SK-N-SH treated with all-trans-retinoic acid at 6 μM for 48 hours (cell line): ENCODE measurements around the gene FOXF1.

Source experiments
- ATAC-seq: fragments of 200-7000 bp; cut with Tn5 transposase; 3 replicates; pipeline ENCODE4 v1.9.1; 2020; ENCODE audit warnings: mild to moderate bottlenecking, moderate library complexity
- ARNTL ChIP-seq: fragments of 450-650 bp; formaldehyde crosslinking; IDR thresholded peaks from 2 replicates; pipeline ENCODE4 v1.5.0; 2020; ENCODE audit warnings: low read depth, mild to moderate bottlenecking, moderate library complexity, borderline replicate concordance
- BACH2 ChIP-seq: fragments of 250-450 bp; sonication (Bioruptor Pico); IDR thresholded peaks from 2 replicates; pipeline ENCODE4 v1.9.0; 2021; ENCODE audit warnings: mild to moderate bottlenecking, borderline replicate concordance
- ESRRG ChIP-seq: fragments of 250-450 bp; sonication (Bioruptor Pico); IDR thresholded peaks from 2 replicates; pipeline ENCODE4 v1.6.1; 2021; ENCODE audit warnings: mild to moderate bottlenecking
- ISL1 ChIP-seq: fragments of 250-450 bp; sonication (Bioruptor Pico); IDR thresholded peaks from 2 replicates; pipeline ENCODE4 v2.1.2; 2022; ENCODE audit warnings: mild to moderate bottlenecking, moderate library complexity
- OSR1 ChIP-seq: fragments of 250-450 bp; sonication (Bioruptor Pico); IDR thresholded peaks from 2 replicates; pipeline ENCODE4 v1.8.0; 2022; ENCODE audit warnings: moderate library complexity, mild to moderate bottlenecking, inconsistent platforms
- RARB ChIP-seq: fragments of 250-450 bp; sonication (Bioruptor Pico); IDR thresholded peaks from 2 replicates; pipeline ENCODE4 v1.8.0; 2021; ENCODE audit warnings: mild to moderate bottlenecking, moderate library complexity
- SNAI2 ChIP-seq: fragments of 250-450 bp; sonication (Bioruptor Pico); IDR thresholded peaks from 2 replicates; pipeline ENCODE4 v1.5.0; 2020; ENCODE audit warnings: mild to moderate bottlenecking, moderate library complexity
- TCF4 ChIP-seq: fragments of 250-450 bp; sonication (Bioruptor Pico); IDR thresholded peaks from 2 replicates; pipeline ENCODE4 v1.8.0; 2021; ENCODE audit warnings: mild to moderate bottlenecking, moderate library complexity, borderline replicate concordance
- TOX ChIP-seq: fragments of 250-450 bp; sonication (Bioruptor Pico); IDR thresholded peaks from 2 replicates; pipeline ENCODE4 v1.8.0; 2021; ENCODE audit warnings: mild to moderate bottlenecking, moderate library complexity, borderline replicate concordance
- ZC3H10 ChIP-seq: fragments of 250-450 bp; sonication (Bioruptor Pico); IDR thresholded peaks from 2 replicates; pipeline ENCODE4 v1.5.1; 2021; ENCODE audit warnings: mild to moderate bottlenecking, moderate library complexity
- ZFP3 ChIP-seq: fragments of 250-450 bp; sonication (Bioruptor Pico); IDR thresholded peaks from 2 replicates; pipeline ENCODE4 v1.5.0; 2020; ENCODE audit warnings: mild to moderate bottlenecking, moderate library complexity
- ZFP30 ChIP-seq: fragments of 450-650 bp; formaldehyde crosslinking; IDR thresholded peaks from 2 replicates; pipeline ENCODE4 v1.5.0; 2022; ENCODE audit warnings: mild to moderate bottlenecking, moderate library complexity
- ZNF565 ChIP-seq: fragments of 450-650 bp; formaldehyde crosslinking; conservative IDR thresholded peaks from 2 replicates; pipeline ENCODE4 v1.5.0; 2020; ENCODE audit warnings: low read depth, mild to moderate bottlenecking, moderate library complexity
- ZNF70 ChIP-seq: fragments of 450-650 bp; formaldehyde crosslinking; IDR thresholded peaks from 2 replicates; pipeline ENCODE4 v1.5.0; 2020; ENCODE audit warnings: mild to moderate bottlenecking, moderate library complexity
- ZNF8 ChIP-seq: fragments of 450-650 bp; formaldehyde crosslinking; IDR thresholded peaks from 2 replicates; pipeline ENCODE4 v1.5.0; 2020; ENCODE audit warnings: mild to moderate bottlenecking, moderate library complexity
- TF ChIP-seq, protein P1 (sequence below): fragments of 250-450 bp; sonication (Bioruptor Pico); IDR thresholded peaks from 2 replicates; pipeline ENCODE4 v1.5.1; 2021; ENCODE audit warnings: mild to moderate bottlenecking, moderate library complexity
- TF ChIP-seq, protein P2 (sequence below): fragments of 250-450 bp; sonication (Bioruptor Pico); IDR thresholded peaks from 2 replicates; pipeline ENCODE4 v1.5.0; 2020; ENCODE audit warnings: mild to moderate bottlenecking, moderate library complexity
- TF ChIP-seq, protein P3 (sequence below): fragments of 250-450 bp; sonication (Bioruptor Pico); IDR thresholded peaks from 2 replicates; pipeline ENCODE4 v1.8.0; 2020; ENCODE audit warnings: mild to moderate bottlenecking, moderate library complexity, borderline replicate concordance
- TF ChIP-seq, protein P4 (sequence below): fragments of 250-450 bp; sonication (Bioruptor Pico); IDR thresholded peaks from 2 replicates; pipeline ENCODE4 v1.8.0; 2021; ENCODE audit warnings: low read depth, mild to moderate bottlenecking, moderate library complexity, borderline replicate concordance
- TF ChIP-seq, protein P5 (sequence below): fragments of 250-450 bp; sonication (Bioruptor Pico); IDR thresholded peaks from 2 replicates; pipeline ENCODE4 v1.5.1; 2020; ENCODE audit warnings: low read depth, mild to moderate bottlenecking, moderate library complexity

Gene FOXF1

DNA sequence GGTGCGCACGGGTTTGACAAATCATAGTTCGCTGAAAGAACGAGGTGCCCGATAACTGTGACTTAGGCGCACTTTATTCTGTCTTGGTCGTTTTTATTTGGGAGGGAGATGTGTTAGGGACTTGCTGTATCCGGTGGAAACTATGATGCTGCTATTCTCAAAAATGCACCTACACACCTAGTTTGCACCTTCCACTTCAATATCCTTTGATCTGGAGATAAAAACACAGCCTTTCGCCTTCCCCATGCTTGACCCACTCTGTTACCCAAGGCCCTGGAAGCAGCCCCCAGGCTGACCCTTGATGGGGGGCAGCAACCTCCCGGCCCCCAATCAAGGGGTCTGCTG, 15.0 kb upstream of the FOXF1 start:
- TF ChIP-seq ESRRG (CRISPR knock-in tag) (no peak), ARNTL (CRISPR knock-in tag) (no peak), BACH2 (CRISPR knock-in tag) (no peak), ZFP3 (CRISPR knock-in tag) (no peak), SNAI2 (no peak), ZNF70 (CRISPR knock-in tag) (no peak), ZNF565 (CRISPR knock-in tag) (no peak), TCF4 (CRISPR knock-in tag) (no peak), OSR1 (no peak), ZNF8 (no peak), ISL1 (no peak), ZFP30 (CRISPR knock-in tag) (no peak), RARB (no peak)
- TF ChIP-seq, protein P1, sequence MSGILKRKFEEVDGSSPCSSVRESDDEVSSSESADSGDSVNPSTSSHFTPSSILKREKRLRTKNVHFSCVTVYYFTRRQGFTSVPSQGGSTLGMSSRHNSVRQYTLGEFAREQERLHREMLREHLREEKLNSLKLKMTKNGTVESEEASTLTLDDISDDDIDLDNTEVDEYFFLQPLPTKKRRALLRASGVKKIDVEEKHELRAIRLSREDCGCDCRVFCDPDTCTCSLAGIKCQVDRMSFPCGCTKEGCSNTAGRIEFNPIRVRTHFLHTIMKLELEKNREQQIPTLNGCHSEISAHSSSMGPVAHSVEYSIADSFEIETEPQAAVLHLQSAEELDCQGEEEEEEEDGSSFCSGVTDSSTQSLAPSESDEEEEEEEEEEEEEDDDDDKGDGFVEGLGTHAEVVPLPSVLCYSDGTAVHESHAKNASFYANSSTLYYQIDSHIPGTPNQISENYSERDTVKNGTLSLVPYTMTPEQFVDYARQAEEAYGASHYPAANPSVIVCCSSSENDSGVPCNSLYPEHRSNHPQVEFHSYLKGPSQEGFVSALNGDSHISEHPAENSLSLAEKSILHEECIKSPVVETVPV (CRISPR knock-in tag) = no peak
- TF ChIP-seq, protein P2, sequence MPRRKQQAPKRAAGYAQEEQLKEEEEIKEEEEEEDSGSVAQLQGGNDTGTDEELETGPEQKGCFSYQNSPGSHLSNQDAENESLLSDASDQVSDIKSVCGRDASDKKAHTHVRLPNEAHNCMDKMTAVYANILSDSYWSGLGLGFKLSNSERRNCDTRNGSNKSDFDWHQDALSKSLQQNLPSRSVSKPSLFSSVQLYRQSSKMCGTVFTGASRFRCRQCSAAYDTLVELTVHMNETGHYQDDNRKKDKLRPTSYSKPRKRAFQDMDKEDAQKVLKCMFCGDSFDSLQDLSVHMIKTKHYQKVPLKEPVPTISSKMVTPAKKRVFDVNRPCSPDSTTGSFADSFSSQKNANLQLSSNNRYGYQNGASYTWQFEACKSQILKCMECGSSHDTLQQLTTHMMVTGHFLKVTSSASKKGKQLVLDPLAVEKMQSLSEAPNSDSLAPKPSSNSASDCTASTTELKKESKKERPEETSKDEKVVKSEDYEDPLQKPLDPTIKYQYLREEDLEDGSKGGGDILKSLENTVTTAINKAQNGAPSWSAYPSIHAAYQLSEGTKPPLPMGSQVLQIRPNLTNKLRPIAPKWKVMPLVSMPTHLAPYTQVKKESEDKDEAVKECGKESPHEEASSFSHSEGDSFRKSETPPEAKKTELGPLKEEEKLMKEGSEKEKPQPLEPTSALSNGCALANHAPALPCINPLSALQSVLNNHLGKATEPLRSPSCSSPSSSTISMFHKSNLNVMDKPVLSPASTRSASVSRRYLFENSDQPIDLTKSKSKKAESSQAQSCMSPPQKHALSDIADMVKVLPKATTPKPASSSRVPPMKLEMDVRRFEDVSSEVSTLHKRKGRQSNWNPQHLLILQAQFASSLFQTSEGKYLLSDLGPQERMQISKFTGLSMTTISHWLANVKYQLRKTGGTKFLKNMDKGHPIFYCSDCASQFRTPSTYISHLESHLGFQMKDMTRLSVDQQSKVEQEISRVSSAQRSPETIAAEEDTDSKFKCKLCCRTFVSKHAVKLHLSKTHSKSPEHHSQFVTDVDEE (CRISPR knock-in tag) = no peak
- TF ChIP-seq, protein P3, sequence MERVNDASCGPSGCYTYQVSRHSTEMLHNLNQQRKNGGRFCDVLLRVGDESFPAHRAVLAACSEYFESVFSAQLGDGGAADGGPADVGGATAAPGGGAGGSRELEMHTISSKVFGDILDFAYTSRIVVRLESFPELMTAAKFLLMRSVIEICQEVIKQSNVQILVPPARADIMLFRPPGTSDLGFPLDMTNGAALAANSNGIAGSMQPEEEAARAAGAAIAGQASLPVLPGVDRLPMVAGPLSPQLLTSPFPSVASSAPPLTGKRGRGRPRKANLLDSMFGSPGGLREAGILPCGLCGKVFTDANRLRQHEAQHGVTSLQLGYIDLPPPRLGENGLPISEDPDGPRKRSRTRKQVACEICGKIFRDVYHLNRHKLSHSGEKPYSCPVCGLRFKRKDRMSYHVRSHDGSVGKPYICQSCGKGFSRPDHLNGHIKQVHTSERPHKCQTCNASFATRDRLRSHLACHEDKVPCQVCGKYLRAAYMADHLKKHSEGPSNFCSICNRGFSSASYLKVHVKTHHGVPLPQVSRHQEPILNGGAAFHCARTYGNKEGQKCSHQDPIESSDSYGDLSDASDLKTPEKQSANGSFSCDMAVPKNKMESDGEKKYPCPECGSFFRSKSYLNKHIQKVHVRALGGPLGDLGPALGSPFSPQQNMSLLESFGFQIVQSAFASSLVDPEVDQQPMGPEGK (CRISPR knock-in tag) = no peak
- TF ChIP-seq, all 23 proteins: peak for 0
- ATAC-seq = no peak

DNA sequence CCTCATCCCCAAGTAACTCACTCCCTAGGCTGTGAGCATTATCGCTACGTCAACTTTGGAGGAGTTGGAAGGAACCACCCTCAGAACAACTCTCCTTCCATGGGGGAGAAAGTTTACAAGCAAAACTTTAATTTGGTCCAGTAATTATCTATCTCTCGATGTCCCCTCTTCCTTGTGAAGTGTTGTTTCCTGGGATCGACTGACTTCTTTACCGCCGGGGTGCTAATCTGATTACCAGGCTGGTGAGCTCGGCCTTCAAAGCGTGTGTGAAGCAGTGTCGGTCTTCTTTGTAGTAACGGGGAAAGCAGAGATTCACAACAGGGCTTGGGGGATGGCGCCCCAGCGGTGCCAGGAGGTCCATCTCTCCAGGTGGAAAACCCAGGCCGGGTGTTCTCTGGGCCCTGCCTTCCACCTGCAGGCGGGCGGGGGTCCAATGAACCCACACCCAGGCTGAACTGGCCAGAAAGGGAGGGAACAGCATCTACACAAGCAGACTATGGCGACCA, 14.5 kb upstream of the FOXF1 start:
- ATAC-seq = no peak
- TF ChIP-seq, protein P4, sequence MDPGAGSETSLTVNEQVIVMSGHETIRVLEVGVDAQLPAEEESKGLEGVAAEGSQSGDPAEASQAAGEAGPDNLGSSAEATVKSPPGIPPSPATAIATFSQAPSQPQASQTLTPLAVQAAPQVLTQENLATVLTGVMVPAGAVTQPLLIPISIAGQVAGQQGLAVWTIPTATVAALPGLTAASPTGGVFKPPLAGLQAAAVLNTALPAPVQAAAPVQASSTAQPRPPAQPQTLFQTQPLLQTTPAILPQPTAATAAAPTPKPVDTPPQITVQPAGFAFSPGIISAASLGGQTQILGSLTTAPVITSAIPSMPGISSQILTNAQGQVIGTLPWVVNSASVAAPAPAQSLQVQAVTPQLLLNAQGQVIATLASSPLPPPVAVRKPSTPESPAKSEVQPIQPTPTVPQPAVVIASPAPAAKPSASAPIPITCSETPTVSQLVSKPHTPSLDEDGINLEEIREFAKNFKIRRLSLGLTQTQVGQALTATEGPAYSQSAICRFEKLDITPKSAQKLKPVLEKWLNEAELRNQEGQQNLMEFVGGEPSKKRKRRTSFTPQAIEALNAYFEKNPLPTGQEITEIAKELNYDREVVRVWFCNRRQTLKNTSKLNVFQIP (CRISPR knock-in tag) = no peak
- TF ChIP-seq ZC3H10 (CRISPR knock-in tag) (no peak), ZFP30 (CRISPR knock-in tag) (no peak), BACH2 (CRISPR knock-in tag) (no peak), TOX (CRISPR knock-in tag) (no peak), ISL1 (no peak)
- TF ChIP-seq, protein P5, sequence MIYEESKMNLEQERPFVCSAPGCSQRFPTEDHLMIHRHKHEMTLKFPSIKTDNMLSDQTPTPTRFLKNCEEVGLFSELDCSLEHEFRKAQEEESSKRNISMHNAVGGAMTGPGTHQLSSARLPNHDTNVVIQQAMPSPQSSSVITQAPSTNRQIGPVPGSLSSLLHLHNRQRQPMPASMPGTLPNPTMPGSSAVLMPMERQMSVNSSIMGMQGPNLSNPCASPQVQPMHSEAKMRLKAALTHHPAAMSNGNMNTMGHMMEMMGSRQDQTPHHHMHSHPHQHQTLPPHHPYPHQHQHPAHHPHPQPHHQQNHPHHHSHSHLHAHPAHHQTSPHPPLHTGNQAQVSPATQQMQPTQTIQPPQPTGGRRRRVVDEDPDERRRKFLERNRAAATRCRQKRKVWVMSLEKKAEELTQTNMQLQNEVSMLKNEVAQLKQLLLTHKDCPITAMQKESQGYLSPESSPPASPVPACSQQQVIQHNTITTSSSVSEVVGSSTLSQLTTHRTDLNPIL (CRISPR knock-in tag) = no peak

DNA sequence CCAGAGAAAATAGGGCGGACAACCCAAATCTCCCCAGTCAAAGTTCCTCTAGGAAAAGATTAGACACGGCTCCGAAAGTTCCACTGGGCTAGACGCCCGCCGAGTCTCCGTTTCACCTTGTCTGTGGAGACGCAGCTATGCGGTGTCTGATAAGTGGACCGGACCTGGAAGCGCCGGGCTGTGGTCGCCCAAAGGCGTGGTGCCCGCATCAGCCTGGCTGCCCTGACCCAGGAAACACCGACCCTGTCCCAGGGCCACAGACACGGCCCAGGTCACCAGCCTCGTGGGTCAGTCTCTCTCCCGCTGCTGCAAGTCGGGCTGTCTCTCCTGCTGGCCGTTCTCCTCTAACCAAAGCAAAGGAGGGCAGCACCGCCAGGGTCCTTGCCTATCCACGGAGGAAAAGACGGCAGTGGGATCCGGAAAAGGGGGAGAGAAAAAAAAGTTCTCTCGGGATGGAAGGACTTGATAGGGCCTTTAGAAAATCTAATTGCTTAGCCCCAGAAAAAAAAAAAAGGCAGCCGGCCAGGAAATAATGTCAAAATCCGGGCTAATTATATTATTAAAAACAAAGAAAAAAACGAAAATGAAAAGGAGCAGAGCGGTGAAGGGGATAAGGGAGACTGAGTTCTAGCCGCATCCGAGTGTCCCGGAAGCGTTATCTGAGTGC, 13.9 kb upstream of the FOXF1 start:
- no peak for ATAC-seq
- TF ChIP-seq RARB (no peak), ZNF565 (CRISPR knock-in tag) (no peak), SNAI2 (no peak), ARNTL (CRISPR knock-in tag) (no peak)
- TF ChIP-seq, protein P5 (CRISPR knock-in tag) = no peak
